H1 (cell line): ENCODE data around the gene PRPF31. TPM values are rescaled to one million over a fixed set of nuclear protein-coding genes. Genes with fewer than 3 reads are reported as not detected.

Experiments used
- ASH2L ChIP-seq: fragments of 200-600, 300-600 bp; sonication (generic); IDR thresholded peaks from one replicate; pipeline ENCODE4 v1.7.1; 2017; ENCODE audit warnings: low read length
- CHD1 ChIP-seq: IDR thresholded peaks from 2 replicates; pipeline ENCODE4 v1.6.1; 2012; ENCODE audit warnings: low read depth, low read length, improper control_type of control experiment
- CTBP2 ChIP-seq: IDR thresholded peaks from 2 replicates; pipeline ENCODE4 v1.7.0; 2011; ENCODE audit warnings: borderline replicate concordance, mild to moderate bottlenecking, moderate library complexity, mixed read lengths, low read length; ENCODE audit not compliant: insufficient read depth, insufficient read length
- EP300 ChIP-seq, 2 experiments: IDR thresholded peaks; 1 replicate in 1 of 2; 2 replicates in 1 of 2; pipeline ENCODE4 v1.6.1; 2011 to 2012; ENCODE audit warnings: low read depth in 2 of 2, low read length in 2 of 2, mild to moderate bottlenecking in 2 of 2, borderline replicate concordance in 1 of 2, inconsistent platforms in 1 of 2, moderate library complexity in 1 of 2
- HDAC6 ChIP-seq: IDR thresholded peaks from one replicate; pipeline ENCODE4 v1.7.1; 2012; ENCODE audit warnings: low read depth, mild to moderate bottlenecking, inconsistent platforms, low read length, moderate library complexity
- KDM1A ChIP-seq: fragments of 200-600, 300-600 bp; sonication (generic); IDR thresholded peaks from 2 replicates; pipeline ENCODE4 v1.7.1; 2016; ENCODE audit warnings: mild to moderate bottlenecking, low read length, borderline replicate concordance
- KDM4A ChIP-seq: IDR thresholded peaks from one replicate; pipeline ENCODE4 v1.7.1; 2012; ENCODE audit warnings: low read depth, mild to moderate bottlenecking, moderate library complexity, low read length, inconsistent platforms; ENCODE audit not compliant: severe bottlenecking
- KDM5A ChIP-seq: fragments of 200-600 bp; IDR thresholded peaks from 2 replicates; pipeline ENCODE4 v1.7.1; 2012; ENCODE audit warnings: mild to moderate bottlenecking, low read length, inconsistent platforms, mixed read lengths
- MAFK ChIP-seq: IDR thresholded peaks from 2 replicates; pipeline ENCODE4 v1.6.1; 2012; ENCODE audit warnings: low read depth, mild to moderate bottlenecking, improper control_type of control experiment, low read length
- NANOG ChIP-seq: IDR thresholded peaks from 2 replicates; pipeline ENCODE4 v1.6.1; 2011; ENCODE audit warnings: low read length, low read depth, mild to moderate bottlenecking, inconsistent platforms; ENCODE audit not compliant: insufficient read depth, poor library complexity, severe bottlenecking
- POLR2AphosphoS5 ChIP-seq: IDR thresholded peaks from 2 replicates; pipeline ENCODE4 v1.6.1; 2011; ENCODE audit warnings: low read depth, low read length
- RAD21 ChIP-seq, 2 experiments: IDR thresholded peaks in 1 of 2; conservative IDR thresholded peaks in 1 of 2; 2 replicates each; pipeline ENCODE4 v1.6.1; 2011; ENCODE audit warnings: low read depth in 2 of 2, low read length in 2 of 2, improper control_type of control experiment in 1 of 2, inconsistent platforms in 1 of 2, mild to moderate bottlenecking in 1 of 2, moderate library complexity in 1 of 2
- RNF2 ChIP-seq: fragments of 200-900, 300-1000 bp; sonication (generic); IDR thresholded peaks from 2 replicates; pipeline ENCODE4 v1.7.1; 2016; ENCODE audit warnings: borderline replicate concordance, low read depth, mild to moderate bottlenecking, antibody characterized with exemption, low read length; ENCODE audit not compliant: poor library complexity, severe bottlenecking; ENCODE audit errors: missing control alignments
- SAP30 ChIP-seq: fragments of 300-600 bp; sonication (generic); IDR thresholded peaks from 2 replicates; pipeline ENCODE4 v1.7.1; 2012; ENCODE audit warnings: low read length, moderate library complexity, mild to moderate bottlenecking, inconsistent platforms; ENCODE audit not compliant: insufficient read depth, insufficient replicate concordance
- SIN3A ChIP-seq, 2 experiments: IDR thresholded peaks in 1 of 2; conservative IDR thresholded peaks in 1 of 2; 2 replicates each; pipeline ENCODE4 v1.6.1; 2011 to 2012; ENCODE audit warnings: low read length in 2 of 2, improper control_type of control experiment in 1 of 2, low read depth in 1 of 2, mild to moderate bottlenecking in 1 of 2
- SIRT6 ChIP-seq: IDR thresholded peaks from one replicate; pipeline ENCODE4 v1.7.1; 2012; ENCODE audit warnings: low read length, inconsistent platforms
- SP2 ChIP-seq: IDR thresholded peaks from 2 replicates; pipeline ENCODE4 v1.6.1; 2012; ENCODE audit warnings: mild to moderate bottlenecking, low read length, inconsistent platforms
- SP4 ChIP-seq: IDR thresholded peaks from 2 replicates; pipeline ENCODE4 v1.6.1; 2012; ENCODE audit warnings: low read length, inconsistent platforms
- TCF12 ChIP-seq: IDR thresholded peaks from 2 replicates; pipeline ENCODE4 v1.6.1; 2011; ENCODE audit warnings: low read depth, mild to moderate bottlenecking, low read length
- YY1 ChIP-seq: IDR thresholded peaks from 2 replicates; pipeline ENCODE4 v1.6.1; 2011; ENCODE audit warnings: low read depth, mild to moderate bottlenecking, low read length
- polyA plus RNA-seq, 7 experiments: library from polyadenylated mRNA; depleted of rRNA in 3 of 7; stranded (reverse) in 5 of 7; unstranded in 2 of 7; fragments of >200 nt in 5 of 7; fragments of 200-250 nt in 2 of 7; gene quantifications; 1 replicate in 5 of 7; 2 replicates in 1 of 7; 4 replicates in 1 of 7; pipeline versions ENCODE4 v1.2.1 to v1.2.3, GENCODE V29; 2011 to 2013; ENCODE audit warnings: missing spikeins in 2 of 7, mixed read lengths in 2 of 7
- total RNA-seq: library from RNA; stranded (reverse); fragmentation: NEBNext Ultra II Directional; extraction: Animal tissue kit (Norgen Biotek cat#: 25700); gene quantifications from 2 replicates; pipeline ENCODE4 v1.2.1, GENCODE V29; 2021
- TF ChIP-seq, protein P1 (sequence below): IDR thresholded peaks from 2 replicates; pipeline ENCODE4 v1.6.1; 2011; ENCODE audit warnings: low read length, improper control_type of control experiment
- TF ChIP-seq, protein P2 (sequence below): IDR thresholded peaks from 2 replicates; pipeline ENCODE4 v1.6.1; 2012; ENCODE audit warnings: inconsistent platforms

PRPF31 gene
- total and polyA plus RNA-seq, 2 of the 8 experiments (the other 6 are each of a cell fraction or from before 2014, with no cell fraction given) = 51.1 to 97.4 TPM

DNA sequence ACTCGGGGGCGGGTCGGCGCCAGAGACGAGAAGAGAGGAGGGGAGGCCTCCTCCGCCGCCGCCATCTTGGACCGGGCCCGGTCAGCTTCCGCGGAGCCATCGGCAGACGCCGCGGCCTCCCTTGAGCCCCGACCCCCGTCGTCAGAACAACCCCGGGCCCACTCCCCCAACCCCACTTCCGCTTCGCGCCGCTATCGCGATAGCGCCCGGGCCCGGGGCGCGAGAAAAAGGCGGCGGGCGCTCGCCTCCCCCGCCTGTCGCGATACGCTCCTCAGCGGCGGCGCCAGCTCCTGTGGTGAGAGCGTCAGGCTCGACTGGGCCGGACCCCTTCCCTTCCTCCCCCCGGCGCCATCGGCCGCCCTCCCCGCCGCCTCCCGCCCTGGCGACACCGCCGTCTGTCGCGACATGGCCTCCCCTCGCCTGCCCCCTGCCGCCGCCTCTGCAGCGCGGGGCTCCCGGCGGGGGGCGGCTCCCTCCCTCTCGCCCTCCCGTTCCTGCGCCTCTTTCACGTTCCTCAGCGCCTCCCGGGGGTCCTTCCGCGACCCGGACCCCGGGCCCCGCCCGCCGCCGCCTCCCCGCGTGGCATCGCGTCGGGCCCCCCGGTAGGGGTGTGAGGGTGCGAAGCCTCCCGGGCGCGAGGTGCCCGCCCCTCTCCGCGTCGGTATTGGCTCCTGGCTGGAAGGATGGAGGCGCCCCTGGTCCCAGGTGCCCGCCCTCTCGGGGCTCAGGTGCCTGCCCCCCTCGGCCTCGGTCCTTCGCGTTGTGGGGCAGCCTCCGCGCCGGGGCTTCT, 22.3 kb downstream of the PRPF31 start, which contains the start of gene CNOT3 (continued):
- TF ChIP-seq SAP30 = no peak
- no peak for TF ChIP-seq KDM1A
- TF ChIP-seq SP2 = no peak
- no peak for TF ChIP-seq CTBP2
- no peak for TF ChIP-seq RNF2
- no peak for TF ChIP-seq SIN3A (conservative IDR thresholded peaks at IDR 0.05 in 1 of 2, IDR thresholded peaks at IDR 0.05 in 1 of 2; ENCODE audit: low read depth in 1 of 2, low read length in 2 of 2)
- peak; percentile 91 for TF ChIP-seq POLR2AphosphoS5
- TF ChIP-seq ASH2L = no peak
- no peak for TF ChIP-seq HDAC6
- TF ChIP-seq NANOG = no peak
- TF ChIP-seq SIRT6 = no peak
- peak; percentile 97 for TF ChIP-seq YY1
- TF ChIP-seq, protein P1, sequence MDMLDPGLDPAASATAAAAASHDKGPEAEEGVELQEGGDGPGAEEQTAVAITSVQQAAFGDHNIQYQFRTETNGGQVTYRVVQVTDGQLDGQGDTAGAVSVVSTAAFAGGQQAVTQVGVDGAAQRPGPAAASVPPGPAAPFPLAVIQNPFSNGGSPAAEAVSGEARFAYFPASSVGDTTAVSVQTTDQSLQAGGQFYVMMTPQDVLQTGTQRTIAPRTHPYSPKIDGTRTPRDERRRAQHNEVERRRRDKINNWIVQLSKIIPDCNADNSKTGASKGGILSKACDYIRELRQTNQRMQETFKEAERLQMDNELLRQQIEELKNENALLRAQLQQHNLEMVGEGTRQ = no peak
- TF ChIP-seq TCF12 = no peak
- TF ChIP-seq EP300 (IDR thresholded peaks at IDR 0.05; ENCODE audit: borderline replicate concordance in 1 of 2, low read depth in 2 of 2, low read length in 2 of 2) = no peak
- no peak for TF ChIP-seq SP4
- TF ChIP-seq CHD1 = peak; percentile 82
- no peak for TF ChIP-seq KDM4A
- TF ChIP-seq, protein P2, sequence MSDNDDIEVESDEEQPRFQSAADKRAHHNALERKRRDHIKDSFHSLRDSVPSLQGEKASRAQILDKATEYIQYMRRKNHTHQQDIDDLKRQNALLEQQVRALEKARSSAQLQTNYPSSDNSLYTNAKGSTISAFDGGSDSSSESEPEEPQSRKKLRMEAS = no peak
- no peak for TF ChIP-seq MAFK
- TF ChIP-seq KDM5A = no peak
- no peak for TF ChIP-seq RAD21 (IDR thresholded peaks at IDR 0.05 in 1 of 2, conservative IDR thresholded peaks at IDR 0.05 in 1 of 2; ENCODE audit: low read depth in 2 of 2, low read length in 2 of 2)
